GM21423 (cell line): ENCODE measurements around the gene ASB7.

Experiments
- ATAC-seq: cut with Tn5 transposase; IDR thresholded peaks from one replicate; pipeline ENCODE4 v1.9.1; 2021; ENCODE audit warnings: mild to moderate bottlenecking, moderate library complexity; ENCODE audit not compliant: unreplicated experiment

The ASB7 gene

GRCh38 chr15:100596792-100597191 lies 5.6 kb upstream of the ASB7 start:
- ATAC-seq: peak; percentile 70

GRCh38 chr15:100597862-100598261 lies 4.5 kb upstream of the ASB7 start:
- no peak for ATAC-seq

- no peak for ATAC-seq
Measured at GRCh38 chr15:100598655-100599054, 3.7 kb upstream of the ASB7 start.

- no peak for ATAC-seq
Measured at GRCh38 chr15:100601163-100601562, 1.2 kb upstream of the ASB7 start.

GRCh38 chr15:100601617-100602063 lies 749 bp upstream of the ASB7 start:
- peak; percentile 8 for ATAC-seq

- ATAC-seq: peak; percentile 37
Measured at GRCh38 chr15:100602823-100603393, 519 bp downstream of the ASB7 start.

- no peak for ATAC-seq
Measured at GRCh38 chr15:100612539-100612938, 10.2 kb downstream of the ASB7 start.

GRCh38 chr15:100613208-100613607 lies 10.8 kb downstream of the ASB7 start:
- ATAC-seq: no peak

GRCh38 chr15:100614336-100614735 lies 11.9 kb downstream of the ASB7 start:
- ATAC-seq: no peak

GRCh38 chr15:100614918-100615317 lies 12.5 kb downstream of the ASB7 start:
- ATAC-seq: no peak

GRCh38 chr15:100615801-100616200 lies 13.4 kb downstream of the ASB7 start:
- ATAC-seq: no peak

GRCh38 chr15:100616700-100617099 lies 14.3 kb downstream of the ASB7 start:
- ATAC-seq: no peak

GRCh38 chr15:100623301-100623700 lies 20.9 kb downstream of the ASB7 start:
- no peak for ATAC-seq

GRCh38 chr15:100627789-100628395 lies 25.5 kb downstream of the ASB7 start:
- ATAC-seq: peak; percentile 82

GRCh38 chr15:100628746-100629145 lies 26.4 kb downstream of the ASB7 start:
- ATAC-seq: no peak

- no peak for ATAC-seq
Measured at GRCh38 chr15:100631831-100632230, 29.4 kb downstream of the ASB7 start.

GRCh38 chr15:100633763-100634075 lies 31.3 kb downstream of the ASB7 start:
- ATAC-seq: no peak

- no peak for ATAC-seq
Measured at GRCh38 chr15:100635406-100636071, 33.1 kb downstream of the ASB7 start.

- ATAC-seq: no peak
Measured at GRCh38 chr15:100638177-100638730, 35.9 kb downstream of the ASB7 start.

- no peak for ATAC-seq
Measured at GRCh38 chr15:100642213-100642949, 40.0 kb downstream of the ASB7 start.

GRCh38 chr15:100642950-100643338 lies 40.6 kb downstream of the ASB7 start:
- ATAC-seq: no peak

GRCh38 chr15:100645671-100646070 lies 43.3 kb downstream of the ASB7 start:
- ATAC-seq: no peak
